Panc1 (cell line): ENCODE measurements around the gene CXXC1. TPM values are rescaled to one million over a fixed set of nuclear protein-coding genes. Genes with fewer than 3 reads are reported as not detected.

Source experiments
- ATAC-seq: fragments of 200-7000 bp; cut with Tn5 transposase; 2 replicates; pipeline ENCODE4 v1.9.1; 2020; ENCODE audit warnings: mild to moderate bottlenecking, moderate library complexity
- BruUV-seq: library from RNA; stranded (reverse); fragments of 400-500 nt; replicated peaks from 2 replicates; lab custom pipeline; 2021; lab: Mats Ljungman, UMichigan
- CTCF ChIA-PET: fragments of 300-600 bp; sonication (Branson Sonifier 250); formaldehyde crosslinking; loops from one replicate; lab custom pipeline; 2022; ENCODE audit warnings: antibody characterized with exemption; lab: Charles Lee
- POLR2A ChIA-PET: fragments of 300-600 bp; sonication (Branson Sonifier 250); formaldehyde crosslinking; loops from one replicate; lab custom pipeline; 2022; ENCODE audit warnings: antibody characterized with exemption; lab: Charles Lee
- DNase-seq: peaks from one replicate; pipeline ENCODE4 v3.0.0-alpha.2; 2010; ENCODE audit warnings: low read depth, low spot score
- H3K27ac ChIP-seq: 2 replicates; pipeline ENCODE4 v1.5.1; 2011; ENCODE audit warnings: mild to moderate bottlenecking, low read length, inconsistent platforms
- H3K27me3 ChIP-seq: fragments of 200-500 bp; sonication (Bioruptor generic); 2 replicates; pipeline ENCODE4 v1.6.0; 2014; ENCODE audit warnings: low read length, inconsistent platforms; ENCODE audit not compliant: control insufficient read depth, insufficient read depth
- H3K36me3 ChIP-seq: fragments of 200-500 bp; sonication (Bioruptor generic); 2 replicates; pipeline ENCODE4 v1.5.1; 2014; ENCODE audit warnings: inconsistent platforms, mild to moderate bottlenecking, low read length, moderate library complexity; ENCODE audit not compliant: control insufficient read depth, insufficient read depth
- H3K4me1 ChIP-seq: 2 replicates; pipeline ENCODE4 v1.5.1; 2011; ENCODE audit warnings: inconsistent platforms, mild to moderate bottlenecking, low read length, moderate library complexity; ENCODE audit not compliant: control insufficient read depth, insufficient read depth
- H3K4me3 ChIP-seq, 2 experiments: 2 replicates each; pipeline ENCODE4 v1.5.1; 2011 to 2012; ENCODE audit warnings: low read depth in 2 of 2, low read length in 2 of 2, mild to moderate bottlenecking in 2 of 2, inconsistent platforms in 1 of 2, moderate library complexity in 1 of 2
- H3K9me3 ChIP-seq: fragments of 200-500 bp; sonication (Bioruptor generic); 2 replicates; pipeline ENCODE4 v1.5.1; 2014; ENCODE audit warnings: low read depth, mild to moderate bottlenecking, inconsistent platforms, low read length, moderate library complexity; ENCODE audit not compliant: control insufficient read depth, insufficient read depth
- CTCF ChIP-seq: fragments of 450-650 bp; IDR thresholded peaks from 2 replicates; pipeline ENCODE4 v1.5.1; 2017; ENCODE audit warnings: mild to moderate bottlenecking
- POLR2AphosphoS5 ChIP-seq: IDR thresholded peaks from 2 replicates; pipeline ENCODE4 v1.6.1; 2012; ENCODE audit warnings: mild to moderate bottlenecking, low read depth, low read length, moderate library complexity
- REST ChIP-seq, 2 experiments: IDR thresholded peaks; 2 replicates each; pipeline ENCODE4 v1.6.1; 2011 to 2012; ENCODE audit warnings: low read depth in 2 of 2, control low read depth in 1 of 2, low read length in 1 of 2, mild to moderate bottlenecking in 1 of 2, moderate library complexity in 1 of 2; ENCODE audit not compliant: insufficient read depth in 1 of 2
- SIN3A ChIP-seq: IDR thresholded peaks from 2 replicates; pipeline ENCODE4 v1.6.1; 2012; ENCODE audit warnings: low read depth, mild to moderate bottlenecking, low read length, moderate library complexity, borderline replicate concordance; ENCODE audit not compliant: insufficient read depth
- TCF7L2 ChIP-seq: IDR thresholded peaks from 2 replicates; pipeline ENCODE4 v1.6.1; 2011; ENCODE audit warnings: mild to moderate bottlenecking, low read depth, low read length, inconsistent platforms
- in situ Hi-C: cut with HindIII; loops from 2 replicates; pipeline ENCODE4 v1.10.0; 2016; ENCODE audit warnings: low sequenced_read_pairs, low pct_unique_long_range_greater_than_20kb
- intact Hi-C: fragments of 100-400 bp; cut with micrococcal nuclease; formaldehyde crosslinking; loops from one replicate; pipeline ENCODE4 v1.10.0; 2022; ENCODE audit not compliant: unreplicated experiment
- total RNA-seq: library from RNA; stranded (reverse); gene quantifications from one replicate; pipeline ENCODE4 v1.2.1, GENCODE V29; 2021; ENCODE audit not compliant: unreplicated experiment

Gene CXXC1
- total RNA-seq, 1 experiment from 2014 or later, result 60.8 TPM

GRCh38 chr18:50312296-50313030 lies 25.0 kb upstream of the CXXC1 start:
- DNase-seq, result no peak
- Histone ChIP-seq H3K27ac (no peak overlapping the region), H3K36me3 (no peaks in the 10 kb centered on the region), H3K4me1 (no peaks in the 10 kb centered on the region), H3K4me3 (no peak overlapping the region), H3K9me3 (no peaks in the 10 kb centered on the region), H3K27me3 (no peaks in the 10 kb centered on the region)
- POLR2A ChIA-PET, result interaction anchor here (0.6 kb wide), 1 partner anchor 636 kb away, joined by 3 read pairs; no protein-coding TSS in a partner anchor
- in situ Hi-C loops, result no loop called here
- intact Hi-C loops, result no loop called here
- TF ChIP-seq TCF7L2 (no peak), POLR2AphosphoS5 (no peak), REST (IDR thresholded peaks at IDR 0.05; ENCODE audit: insufficient read depth in 1 of 2, low read depth in 2 of 2, low read length in 1 of 2) (no peak), SIN3A (no peak), CTCF (no peak)
- ATAC-seq, result no peak
- BruUV-seq, result no TSS peak
- CTCF ChIA-PET, result no interaction called here

GRCh38 chr18:50311650-50312049 lies 24.2 kb upstream of the CXXC1 start:
- in situ Hi-C loops, result no loop called here
- no peak overlapping the region for H3K4me3 ChIP-seq
- ATAC-seq (no peak), DNase-seq (no peak)
- no peaks in the 10 kb centered on the region for H3K9me3 ChIP-seq
- intact Hi-C loops, result no loop called here
- ChIA-PET POLR2A (no interaction called here), CTCF (no interaction called here)
- no peaks in the 10 kb centered on the region for H3K36me3 ChIP-seq
- no TSS peak for BruUV-seq
- peaks cover 4% of the 10 kb centered on the region; the same call in 1 of the 2 replicates for H3K4me1 ChIP-seq
- H3K27me3 ChIP-seq, result no peaks in the 10 kb centered on the region
- no peak for TF ChIP-seq CTCF
- TF ChIP-seq POLR2AphosphoS5, result no peak
- no peak for TF ChIP-seq REST (IDR thresholded peaks at IDR 0.05; ENCODE audit: insufficient read depth in 1 of 2, low read depth in 2 of 2, low read length in 1 of 2)
- TF ChIP-seq TCF7L2, result no peak
- TF ChIP-seq SIN3A, result no peak
- H3K27ac ChIP-seq, result no peak overlapping the region
